Measurements from ENCODE around the gene FBXO36.

- TF ChIP-seq CTCF (IDR thresholded peaks at IDR 0.05; ENCODE audit: low read length) (no peak), EZH2 (optimal IDR thresholded peaks at IDR 0.05; ENCODE audit: low read depth, low read length) (no peak), EZH2phosphoT487 (IDR thresholded peaks at IDR 0.05; ENCODE audit: low read length) (no peak)
These were observed 23.7 kb downstream of the FBXO36 start for GRCh38 chr2:229945975-229946374.

Data from MM.1S (cell line).